Esophagus squamous epithelium (tissue), 4 donors: ENCODE results near the gene SMAD7.

ENCODE experiments used
- CTCF ChIP-seq, 6 experiments: fragments of 450-650 bp in 4 of 6; fragments of 200-600 bp in 2 of 6; sonication (generic) in 2 of 6; IDR thresholded peaks; one replicate each; pipeline ENCODE4 v1.5.1; 2016 to 2019; ENCODE audit warnings: antibody characterized with exemption in 6 of 6, mild to moderate bottlenecking in 4 of 6, moderate library complexity in 4 of 6
- POLR2A ChIP-seq, 4 donors: fragments of 450-650 bp; IDR thresholded peaks; one replicate each; pipeline ENCODE4 v1.6.1; 2017; ENCODE audit warnings: antibody characterized with exemption in 4 of 4, mild to moderate bottlenecking in 4 of 4, moderate library complexity in 3 of 4

GRCh38 chr18:48945953-48946217, 4.9 kb downstream of the SMAD7 start:
- TF ChIP-seq CTCF (IDR thresholded peaks at IDR 0.05), result no peak
- no peak for TF ChIP-seq POLR2A (IDR thresholded peaks at IDR 0.05)
